HEK293 (cell line): ENCODE measurements around the gene SHOC2.

Experiments
- CTCF ChIA-PET: fragments of 350-600 bp; formaldehyde crosslinking; extraction: SDS; loops from one replicate; lab custom pipeline; 2021; ENCODE audit warnings: antibody characterized with exemption; lab: Yijun Ruan, JAX
- POLR2A ChIA-PET: fragments of 300-600 bp; formaldehyde crosslinking; extraction: SDS; loops from one replicate; lab custom pipeline; 2020; ENCODE audit warnings: antibody characterized with exemption, inconsistent platforms; lab: Yijun Ruan, JAX
- H3K27ac ChIP-seq: fragments of 200-500 bp; sonication (Bioruptor generic); 2 replicates; pipeline ENCODE4 v1.5.1; 2014; ENCODE audit warnings: low read depth, low read length, control low read depth, inconsistent platforms; ENCODE audit errors: extremely low read depth
- H3K36me3 ChIP-seq, 2 experiments: fragments of 200-500 bp in 1 of 2; sonication (Bioruptor generic) in 1 of 2; 1 replicate in 1 of 2; 2 replicates in 1 of 2; pipeline ENCODE4 v1.5.1; 2014 to 2017; ENCODE audit warnings: inconsistent platforms in 2 of 2, low read length in 2 of 2; ENCODE audit not compliant: control insufficient read depth in 2 of 2, insufficient read depth in 1 of 2
- H3K4me1 ChIP-seq: fragments of 200-500 bp; sonication (Bioruptor generic); 2 replicates; pipeline ENCODE4 v1.5.1; 2014; ENCODE audit warnings: mild to moderate bottlenecking, low read length, inconsistent platforms; ENCODE audit not compliant: control insufficient read depth, insufficient read depth
- H3K4me3 ChIP-seq: 2 replicates; pipeline ENCODE4 v1.5.1; 2011; ENCODE audit warnings: low read depth, mild to moderate bottlenecking, control low read depth, low read length, moderate library complexity
- H3K9me3 ChIP-seq: fragments of 200-500 bp; sonication (Bioruptor generic); 2 replicates; pipeline ENCODE4 v1.5.1; 2014; ENCODE audit warnings: low read depth, low read length, inconsistent platforms; ENCODE audit not compliant: control insufficient read depth, insufficient read depth
- ELK4 ChIP-seq: IDR thresholded peaks from 2 replicates; pipeline ENCODE4 v1.6.1; 2011; ENCODE audit warnings: mild to moderate bottlenecking, low read depth, low read length, borderline replicate concordance
- FEZF1 ChIP-seq: fragments of 450-650 bp; formaldehyde crosslinking; IDR thresholded peaks from 2 replicates; pipeline ENCODE4 v1.5.1; 2016; ENCODE audit warnings: missing biosample characterization, missing genetic modification characterization
- PRDM6 ChIP-seq: fragments of 450-650 bp; formaldehyde crosslinking; IDR thresholded peaks from 2 replicates; pipeline ENCODE4 v1.5.1; 2017; ENCODE audit warnings: missing biosample characterization, missing genetic modification characterization
- REPIN1 ChIP-seq: fragments of 450-650 bp; formaldehyde crosslinking; IDR thresholded peaks from 2 replicates; pipeline ENCODE4 v1.5.1; 2017; ENCODE audit warnings: missing biosample characterization, missing genetic modification characterization, low read depth
- REST ChIP-seq: fragments of 450-650 bp; formaldehyde crosslinking; IDR thresholded peaks from 2 replicates; pipeline ENCODE4 v1.5.1; 2016; ENCODE audit warnings: missing biosample characterization, missing genetic modification characterization
- SALL2 ChIP-seq: fragments of 450-650 bp; formaldehyde crosslinking; IDR thresholded peaks from 2 replicates; pipeline ENCODE4 v1.5.0; 2017; ENCODE audit warnings: missing biosample characterization, mild to moderate bottlenecking, missing genetic modification characterization, borderline replicate concordance
- SCRT2 ChIP-seq: fragments of 450-650 bp; formaldehyde crosslinking; IDR thresholded peaks from 2 replicates; pipeline ENCODE4 v1.5.1; 2016; ENCODE audit warnings: missing biosample characterization, missing genetic modification characterization
- YY1 ChIP-seq: fragments of 450-650 bp; formaldehyde crosslinking; IDR thresholded peaks from 2 replicates; pipeline ENCODE4 v1.5.1; 2018; ENCODE audit warnings: missing biosample characterization, missing genetic modification characterization
- ZBTB49 ChIP-seq: fragments of 450-650 bp; formaldehyde crosslinking; IDR thresholded peaks from 2 replicates; pipeline ENCODE4 v1.5.1; 2016; ENCODE audit warnings: missing biosample characterization, missing genetic modification characterization, low read depth
- ZNF138 ChIP-seq: fragments of 450-650 bp; formaldehyde crosslinking; IDR thresholded peaks from 2 replicates; pipeline ENCODE4 v1.5.1; 2016; ENCODE audit warnings: missing biosample characterization, missing genetic modification characterization, borderline replicate concordance
- ZNF146 ChIP-seq: fragments of 450-650 bp; formaldehyde crosslinking; IDR thresholded peaks from 2 replicates; pipeline ENCODE4 v1.5.1; 2016; ENCODE audit warnings: missing biosample characterization, missing genetic modification characterization
- ZNF404 ChIP-seq: fragments of 450-650 bp; formaldehyde crosslinking; IDR thresholded peaks from 2 replicates; pipeline ENCODE4 v1.5.1; 2017; ENCODE audit warnings: missing biosample characterization, missing genetic modification characterization
- ZNF510 ChIP-seq: fragments of 450-650 bp; formaldehyde crosslinking; IDR thresholded peaks from 2 replicates; pipeline ENCODE4 v1.5.1; 2018; ENCODE audit warnings: mild to moderate bottlenecking, missing genetic modification characterization, missing biosample characterization; ENCODE audit not compliant: insufficient replicate concordance
- ZNF514 ChIP-seq: fragments of 450-650 bp; formaldehyde crosslinking; IDR thresholded peaks from 2 replicates; pipeline ENCODE4 v1.5.1; 2016; ENCODE audit warnings: missing biosample characterization, missing genetic modification characterization
- ZNF558 ChIP-seq: fragments of 450-650 bp; formaldehyde crosslinking; IDR thresholded peaks from 2 replicates; pipeline ENCODE4 v1.5.1; 2016; ENCODE audit warnings: missing biosample characterization, missing genetic modification characterization
- ZNF580 ChIP-seq: fragments of 450-650 bp; formaldehyde crosslinking; IDR thresholded peaks from 2 replicates; pipeline ENCODE4 v1.5.1; 2016; ENCODE audit warnings: missing biosample characterization, missing genetic modification characterization
- ZNF76 ChIP-seq: fragments of 450-650 bp; formaldehyde crosslinking; IDR thresholded peaks from 2 replicates; pipeline ENCODE4; 2016; ENCODE audit warnings: low read depth, missing biosample characterization, missing genetic modification characterization, borderline replicate concordance
- ZNF768 ChIP-seq: fragments of 450-650 bp; formaldehyde crosslinking; IDR thresholded peaks from 2 replicates; pipeline ENCODE4 v1.5.1; 2018; ENCODE audit warnings: missing biosample characterization, mild to moderate bottlenecking, missing genetic modification characterization
- ZNF792 ChIP-seq: fragments of 450-650 bp; formaldehyde crosslinking; IDR thresholded peaks from 2 replicates; pipeline ENCODE4 v1.5.1; 2016; ENCODE audit warnings: missing biosample characterization, missing genetic modification characterization
- ZSCAN18 ChIP-seq: fragments of 450-650 bp; formaldehyde crosslinking; IDR thresholded peaks from 2 replicates; pipeline ENCODE4 v1.5.1; 2016; ENCODE audit warnings: missing biosample characterization, missing genetic modification characterization

SHOC2 gene

GRCh38 chr10:110973400-110973799 is 54.0 kb downstream of the SHOC2 start:
- CTCF ChIA-PET, result no interaction called here
- Histone ChIP-seq H3K4me1 (0 out of 2 replicates have a peak, but pooled peaks cover 5% of the 10 kb centered on the region), H3K4me3 (no peak overlapping the region), H3K27ac (no peak overlapping the region), H3K9me3 (no peaks in the 10 kb centered on the region), H3K36me3 (no peaks in the 10 kb centered on the region; a peak in 1 of 3 replicates)
- POLR2A ChIA-PET, result no interaction called here
- TF ChIP-seq ZBTB49 (tag by site-specific recombination), result no peak
- TF ChIP-seq ZNF768 (tag by site-specific recombination), result no peak
- no peak for TF ChIP-seq ZNF404 (tag by site-specific recombination)
- TF ChIP-seq REPIN1 (tag by site-specific recombination), result no peak

- peak; percentile 93 for TF ChIP-seq ZNF558 (tag by site-specific recombination)
- no peak for TF ChIP-seq ZNF138 (tag by site-specific recombination)
- TF ChIP-seq, all 188 proteins: peak for 1
- Histone ChIP-seq H3K9me3 (no peaks in the 10 kb centered on the region), H3K4me3 (no peak overlapping the region), H3K4me1 (0 out of 2 replicates have a peak, but pooled peaks cover 3% of the 10 kb centered on the region), H3K27ac (no peak overlapping the region), H3K36me3 (no peaks in the 10 kb centered on the region; a peak in 1 of 3 replicates)
- POLR2A ChIA-PET, result no interaction called here
- CTCF ChIA-PET, result no interaction called here
These were observed 57.2 kb downstream of the SHOC2 start for GRCh38 chr10:110976577-110976976.

- Histone ChIP-seq H3K27ac (no peak overlapping the region), H3K9me3 (no peaks in the 10 kb centered on the region), H3K4me3 (no peak overlapping the region), H3K36me3 (no peaks in the 10 kb centered on the region; a peak in 1 of 3 replicates), H3K4me1 (0 out of 2 replicates have a peak, but pooled peaks cover 3% of the 10 kb centered on the region)
- ChIA-PET CTCF (interaction anchor here (0.9 kb wide), 1 partner anchor 17 kb away, joined by 3 read pairs; no protein-coding TSS in a partner anchor), POLR2A (no interaction called here)
- TF ChIP-seq ZNF76 (tag by site-specific recombination) (no peak), REST (tag by site-specific recombination) (no peak), ELK4 (no peak), FEZF1 (tag by site-specific recombination) (no peak; the same call in 1 of the 2 replicates), SCRT2 (tag by site-specific recombination) (no peak), PRDM6 (0 out of 2 replicates have a peak, but pooled peaks have one; percentile 29), ZSCAN18 (tag by site-specific recombination) (no peak), ZNF580 (tag by site-specific recombination) (0 out of 2 replicates have a peak, but pooled peaks have one; percentile 44), ZNF792 (tag by site-specific recombination) (no peak), ZNF510 (tag by site-specific recombination) (no peak), SALL2 (tag by site-specific recombination) (no peak), YY1 (tag by site-specific recombination) (no peak), ZNF514 (tag by site-specific recombination) (no peak), ZNF146 (tag by site-specific recombination) (no peak)
These were observed 58.3 kb downstream of the SHOC2 start for GRCh38 chr10:110977662-110978061.
